Activated CD4-positive, alpha-beta T cell treated with anti-CD3 and anti-CD28 coated beads, Interleukin-2, Interleukin-6, amounts not matched to agents 100 ng/mL and 50 ng/mL, durations not matched to agents 16 hours and 8 hours (primary cell): Measurements from ENCODE around the gene EDIL3.
"Not testable (repeated sequence)": the region's sequence is repeated elsewhere in the genome, so short reads cannot be mapped to it uniquely, and the experiment has no call there.

Experiments used
- DNase-seq: peaks from one replicate; pipeline ENCODE4 v3.0.0-alpha.2; 2020

Gene EDIL3

GRCh38 chr5:84378420-84378819, 6.3 kb downstream of the EDIL3 start:
- no peak for DNase-seq

GRCh38 chr5:84376346-84376745, 8.3 kb downstream of the EDIL3 start:
- DNase-seq, result no peak

GRCh38 chr5:84374568-84374967, 10.1 kb downstream of the EDIL3 start:
- no peak for DNase-seq

GRCh38 chr5:84373506-84373905, 11.2 kb downstream of the EDIL3 start:
- DNase-seq, result no peak

- no peak for DNase-seq
Observed at GRCh38 chr5:84372066-84372695, 12.5 kb downstream of the EDIL3 start.

GRCh38 chr5:84370176-84370575, 14.5 kb downstream of the EDIL3 start:
- no peak for DNase-seq

GRCh38 chr5:84364043-84364442, 20.6 kb downstream of the EDIL3 start:
- DNase-seq, result no peak

GRCh38 chr5:84362061-84362720, 22.5 kb downstream of the EDIL3 start:
- no peak for DNase-seq

GRCh38 chr5:84361572-84361971, 23.1 kb downstream of the EDIL3 start:
- no peak for DNase-seq

GRCh38 chr5:84360056-84360455, 24.6 kb downstream of the EDIL3 start:
- no peak for DNase-seq

- DNase-seq, result no peak
Observed at GRCh38 chr5:84354101-84354500, 30.6 kb downstream of the EDIL3 start.

- no peak for DNase-seq
Observed at GRCh38 chr5:84344788-84345187, 39.9 kb downstream of the EDIL3 start.

GRCh38 chr5:84343171-84343570, 41.5 kb downstream of the EDIL3 start:
- no peak for DNase-seq

GRCh38 chr5:84332106-84332505, 52.6 kb downstream of the EDIL3 start:
- DNase-seq, result no peak

- DNase-seq, result no peak
Observed at GRCh38 chr5:84327591-84327990, 57.1 kb downstream of the EDIL3 start.

- DNase-seq, result no peak
Observed at GRCh38 chr5:84322646-84323045, 62.0 kb downstream of the EDIL3 start.

- DNase-seq, result not testable (repeated sequence)
Observed at GRCh38 chr5:84317826-84318225, 66.9 kb downstream of the EDIL3 start.

GRCh38 chr5:84312280-84312679, 72.4 kb downstream of the EDIL3 start:
- DNase-seq, result not testable (repeated sequence)

GRCh38 chr5:84309850-84310249, 74.8 kb downstream of the EDIL3 start:
- DNase-seq, result not testable (repeated sequence)

- no peak for DNase-seq
Observed at GRCh38 chr5:84306601-84307000, 78.1 kb downstream of the EDIL3 start.

GRCh38 chr5:84304599-84304998, 80.1 kb downstream of the EDIL3 start:
- no peak for DNase-seq

GRCh38 chr5:84303315-84303714, 81.4 kb downstream of the EDIL3 start:
- no peak for DNase-seq

- DNase-seq, result no peak
Observed at GRCh38 chr5:84301535-84301934, 83.1 kb downstream of the EDIL3 start.

GRCh38 chr5:84299959-84300358, 84.7 kb downstream of the EDIL3 start:
- no peak for DNase-seq

GRCh38 chr5:84298628-84299027, 86.1 kb downstream of the EDIL3 start:
- no peak for DNase-seq
